HG03280 (cell line): Measurements from ENCODE around the gene PTPRQ.
"Not testable (repeated sequence)": the region's sequence is repeated elsewhere in the genome, so short reads cannot be mapped to it uniquely, and the experiment has no call there.

Experiments used
- ATAC-seq: cut with Tn5 transposase; IDR thresholded peaks from one replicate; pipeline ENCODE4 v1.9.1; 2021; ENCODE audit warnings: mild to moderate bottlenecking, moderate library complexity; ENCODE audit not compliant: unreplicated experiment

Gene PTPRQ

DNA sequence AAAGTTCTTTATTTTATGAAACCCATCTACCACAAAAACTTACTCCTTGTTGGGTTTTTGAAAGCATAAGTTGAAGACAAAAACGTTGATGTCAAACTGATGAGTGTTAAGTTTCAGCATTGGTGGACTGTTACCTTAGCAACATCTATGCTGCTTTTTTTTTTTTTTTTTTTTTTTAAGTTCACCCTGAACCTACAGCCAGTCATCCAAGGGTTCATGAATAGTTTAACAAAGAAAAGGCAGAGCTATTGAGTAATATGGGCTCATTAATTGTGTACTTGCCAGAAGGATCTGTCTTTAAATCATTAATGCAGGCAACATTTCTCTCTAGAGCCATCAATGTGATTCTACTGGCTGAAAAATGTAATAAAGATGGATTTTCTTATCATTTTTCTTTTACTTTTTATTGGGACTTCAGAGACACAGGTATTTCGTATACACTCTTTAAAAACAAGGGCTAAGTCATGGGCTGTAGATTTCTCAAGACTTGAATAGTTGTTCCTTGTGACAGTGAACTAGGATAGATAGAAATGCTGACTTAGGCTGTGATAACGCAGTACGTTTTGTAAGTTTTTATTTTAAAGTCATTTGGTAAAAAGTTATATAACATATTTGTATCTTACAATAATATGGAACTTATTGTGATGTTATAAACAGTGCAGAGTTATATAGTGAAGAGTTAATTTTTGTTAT is at the start of gene PTPRQ:
TSS of gene PTPRQ (plus strand) at position 262 of the 693 bp plus-strand sequence. CDS start at position 373, 111 bp downstream.
- no peak for ATAC-seq

DNA sequence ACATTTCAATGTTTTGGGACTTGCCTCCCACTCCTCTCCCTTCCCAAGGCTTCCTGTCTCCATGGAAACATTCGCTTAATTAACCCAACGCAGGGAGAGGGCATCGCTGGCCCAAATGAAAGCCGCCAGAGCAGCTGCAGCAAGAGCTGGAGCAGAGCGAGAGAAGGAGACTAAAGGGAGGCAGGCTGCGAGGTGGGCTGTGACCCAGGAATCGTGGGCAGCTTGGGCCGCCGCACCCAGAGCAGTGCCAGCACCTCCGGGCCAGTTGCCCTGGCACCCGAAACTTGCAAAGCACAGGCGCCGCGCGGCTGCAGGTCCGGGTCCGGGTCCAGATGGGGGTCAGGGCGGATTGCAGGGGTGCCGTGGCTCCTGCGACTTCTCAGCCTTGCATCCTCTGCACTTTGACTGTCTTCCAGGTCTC is 43.5 kb upstream of the PTPRQ start:
- ATAC-seq, result no peak

DNA sequence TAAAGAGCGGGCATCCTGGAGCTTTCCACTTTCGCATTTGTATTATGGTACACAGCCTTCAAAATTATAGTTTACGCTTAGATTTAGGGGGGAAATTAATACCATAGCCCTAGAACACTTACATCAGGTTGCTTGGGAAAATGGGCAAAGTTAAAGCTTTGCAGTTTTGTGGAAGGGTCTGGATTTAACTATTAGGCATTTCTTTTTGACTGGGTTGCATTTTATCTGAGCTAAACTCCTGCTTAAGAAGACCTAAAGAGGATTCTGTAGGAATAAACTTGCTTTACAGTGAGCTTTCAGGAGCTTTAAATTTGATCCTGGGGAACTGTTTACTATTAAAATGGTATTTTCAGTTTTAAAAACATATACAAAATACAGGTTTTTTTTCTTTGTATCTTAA is 42.8 kb upstream of the PTPRQ start:
- ATAC-seq, result no peak

DNA sequence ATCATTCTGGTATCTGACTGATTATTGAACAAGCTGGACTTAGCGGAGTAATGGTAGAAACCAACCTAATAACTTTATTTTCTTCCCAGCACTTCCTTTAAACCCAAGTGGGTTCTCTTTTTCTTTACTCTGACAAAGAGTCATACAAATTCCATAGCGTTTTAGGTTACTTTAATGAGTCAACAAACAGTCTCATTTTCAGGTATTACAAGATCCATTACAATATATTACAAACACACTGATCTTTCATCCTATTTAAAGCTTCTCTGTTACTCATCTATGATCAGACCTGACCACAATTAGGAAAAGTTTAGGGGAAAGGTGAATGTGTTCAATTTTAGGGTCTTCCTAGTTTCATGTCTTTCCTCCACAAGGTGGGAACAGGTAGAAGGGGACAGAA is 39.4 kb upstream of the PTPRQ start:
- no peak for ATAC-seq

- no peak for ATAC-seq
Measured at GRCh38 chr12:80406253-80406652, 37.8 kb upstream of the PTPRQ start.

- peak; percentile 49 for ATAC-seq
Measured at GRCh38 chr12:80411787-80412186, 32.2 kb upstream of the PTPRQ start.

DNA sequence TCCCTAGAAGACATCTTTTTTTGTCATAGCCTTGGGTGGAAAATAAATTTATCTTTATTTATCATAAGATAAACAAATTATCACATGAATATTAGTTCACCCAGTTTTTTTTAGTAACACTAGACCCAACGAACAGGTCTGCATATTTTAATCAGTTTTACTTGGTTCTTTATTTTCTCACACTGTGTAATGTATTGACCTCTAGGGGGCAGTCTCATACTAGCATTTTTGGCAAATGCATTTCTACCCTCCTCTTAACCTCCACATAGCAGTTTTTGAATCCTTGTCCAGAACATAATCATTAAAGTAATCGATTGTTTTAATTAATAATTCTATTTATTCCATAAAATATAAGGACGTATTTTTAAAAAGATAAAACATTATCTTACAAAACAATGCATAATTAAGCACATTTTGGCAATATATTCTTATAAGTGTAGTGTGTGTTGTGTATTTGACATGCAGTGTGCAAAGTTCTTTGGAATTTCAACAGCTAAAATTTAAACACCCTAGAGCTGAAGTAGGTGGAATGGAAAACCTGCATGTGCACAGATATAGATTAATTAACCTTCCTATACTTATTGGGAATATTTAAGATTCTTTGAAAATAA is 31.6 kb upstream of the PTPRQ start:
- peak; percentile 81 for ATAC-seq

DNA sequence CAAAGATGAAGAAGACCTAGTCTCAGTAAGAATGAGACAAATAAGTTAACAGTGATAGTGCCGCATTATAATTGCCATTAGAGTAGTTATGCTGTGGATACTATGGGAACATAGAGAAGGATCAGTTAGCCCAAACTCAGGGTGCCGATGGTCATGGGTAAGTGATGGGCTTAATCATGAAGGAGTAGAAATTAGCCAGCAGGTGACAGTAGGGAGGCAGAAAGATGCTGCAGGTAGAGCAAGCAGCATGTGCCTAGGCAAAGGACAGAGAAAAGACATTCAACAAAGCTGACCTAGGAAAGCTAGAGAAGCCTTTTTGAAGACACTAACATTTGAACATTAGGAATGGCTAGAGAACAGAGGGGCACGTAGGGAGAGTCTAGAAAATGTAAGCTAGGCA is 30.6 kb upstream of the PTPRQ start:
- no peak for ATAC-seq

DNA sequence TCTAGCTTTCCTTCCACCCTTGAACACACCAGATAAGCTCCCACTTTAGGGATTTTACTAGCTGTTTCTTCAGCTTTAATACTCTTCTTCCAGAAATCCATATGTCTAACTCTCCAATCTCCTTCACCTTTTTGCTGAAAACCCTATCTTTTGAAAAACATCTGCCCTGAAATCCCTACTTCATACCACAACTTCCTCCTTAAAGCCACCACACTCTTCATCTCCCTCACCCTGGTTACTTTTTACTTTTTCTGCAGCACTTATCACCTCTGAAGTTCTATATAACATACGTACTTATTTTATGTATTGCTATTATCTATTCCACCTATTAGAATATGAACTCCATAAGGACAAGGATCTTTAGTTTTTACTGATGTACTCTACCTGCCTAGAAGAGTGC is 28.6 kb upstream of the PTPRQ start:
- ATAC-seq, result no peak

DNA sequence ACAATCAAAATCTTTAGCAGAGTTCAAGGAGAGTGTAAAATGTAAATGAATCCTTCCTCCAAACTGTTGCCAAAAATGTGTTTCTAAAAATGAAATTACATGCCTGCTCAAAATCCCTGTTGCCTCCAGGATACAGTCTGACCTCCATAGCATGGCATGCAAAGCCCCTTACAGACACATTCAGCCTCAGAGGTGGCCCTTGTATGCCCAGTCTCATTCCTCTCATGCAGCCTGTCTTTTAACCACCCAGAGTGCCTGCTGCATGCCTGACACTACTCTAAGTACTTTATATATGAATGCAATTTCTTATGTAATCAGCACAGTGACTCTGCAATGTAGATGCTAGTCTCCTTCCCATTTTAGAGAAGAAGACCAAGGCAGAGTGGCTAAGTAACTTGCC is 24.4 kb upstream of the PTPRQ start:
- ATAC-seq, result no peak

DNA sequence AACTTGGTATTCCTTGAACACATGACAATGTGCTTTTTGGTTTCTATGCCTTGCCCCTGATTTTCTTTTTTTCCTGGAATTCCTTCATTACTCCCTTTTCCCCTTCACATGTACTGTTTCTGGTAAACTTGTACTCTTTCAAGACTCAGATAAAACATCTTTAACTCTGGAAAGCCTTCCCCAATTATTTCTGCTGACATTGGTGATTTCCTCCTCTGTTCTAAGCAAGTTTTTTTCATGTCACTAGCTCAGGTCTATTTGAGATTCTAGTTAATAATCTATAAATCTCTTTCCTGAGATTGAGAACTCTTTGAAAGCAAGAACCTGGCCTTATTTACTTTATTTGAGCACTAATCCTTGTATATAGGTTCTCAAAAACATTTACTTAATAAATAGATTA is 24.0 kb upstream of the PTPRQ start:
- no peak for ATAC-seq

GRCh38 chr12:80422550-80422949 is 21.5 kb upstream of the PTPRQ start:
- no peak for ATAC-seq

DNA sequence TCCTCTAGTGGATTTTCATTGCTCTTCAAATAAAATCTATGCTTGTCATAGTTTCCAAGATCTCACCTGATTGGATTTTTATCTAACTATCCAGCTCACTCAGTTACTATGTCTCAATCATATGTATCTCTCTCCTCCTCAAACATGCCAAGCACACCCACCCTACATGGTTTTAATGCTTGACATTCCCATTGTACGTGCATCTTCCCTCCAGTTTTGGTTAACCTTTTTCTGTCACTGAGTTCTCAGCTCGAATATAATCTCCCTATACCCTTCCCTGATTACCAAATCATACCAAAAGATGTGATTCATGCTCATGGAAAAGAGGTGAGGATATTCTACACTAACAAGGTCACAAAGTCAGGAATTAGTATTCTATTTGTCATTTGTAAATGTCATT is 12.0 kb upstream of the PTPRQ start:
- no peak for ATAC-seq

DNA sequence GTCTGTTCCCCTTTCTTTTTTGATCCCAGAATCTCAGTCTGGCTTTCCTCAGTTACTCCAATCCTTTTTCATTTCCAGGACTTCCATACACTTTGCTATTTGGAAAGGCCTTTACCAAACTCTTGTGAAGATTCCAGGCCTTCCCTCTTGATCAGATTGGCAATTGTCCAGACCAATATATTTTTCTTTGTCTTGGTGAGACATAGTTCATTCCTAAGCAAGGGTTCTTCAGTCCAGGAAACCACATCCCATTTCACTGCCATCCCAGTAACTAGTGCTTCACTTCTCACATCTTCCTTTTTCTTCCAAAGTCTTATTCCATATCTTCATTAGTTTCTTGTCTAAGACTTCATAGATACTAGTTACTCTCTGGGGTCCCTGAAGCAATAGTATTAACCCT is 2.1 kb upstream of the PTPRQ start:
- no peak for ATAC-seq

DNA sequence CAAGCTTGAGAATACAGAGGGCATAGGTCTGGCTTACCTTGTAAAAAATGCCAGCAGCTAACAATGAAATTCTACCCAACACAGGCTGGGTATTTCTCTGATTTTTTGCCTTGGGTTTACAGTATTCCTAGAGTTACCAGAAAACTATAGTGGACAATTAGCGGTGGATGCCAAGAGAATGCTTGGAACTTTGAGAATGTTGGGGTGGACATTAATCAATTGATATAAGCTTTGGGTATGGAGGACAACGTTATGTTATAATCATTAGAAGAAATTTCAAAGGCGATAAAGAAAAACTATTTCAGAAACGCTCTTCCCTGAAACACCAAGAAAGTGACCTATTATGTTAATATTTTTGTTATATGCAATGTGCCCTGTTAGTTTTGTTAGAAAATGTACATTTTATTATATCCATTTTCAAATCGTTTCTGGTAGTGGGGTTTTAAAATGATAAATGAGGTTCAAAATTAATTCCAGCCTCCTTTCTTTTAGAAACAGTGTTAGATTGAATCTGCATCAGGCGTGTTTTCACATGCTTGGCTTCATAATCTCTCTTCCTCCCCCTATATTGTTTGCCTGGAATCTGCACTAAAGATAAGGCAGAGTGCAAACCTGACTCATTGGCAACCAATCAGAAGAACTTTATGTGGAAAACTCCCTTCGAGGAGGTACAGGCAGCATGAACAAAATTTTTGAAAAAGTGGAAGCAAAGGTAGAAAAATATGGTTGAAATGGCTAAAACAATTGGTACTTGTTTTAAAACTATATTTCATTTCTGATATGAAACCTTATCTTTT is 1.4 kb upstream of the PTPRQ start:
- no peak for ATAC-seq

DNA sequence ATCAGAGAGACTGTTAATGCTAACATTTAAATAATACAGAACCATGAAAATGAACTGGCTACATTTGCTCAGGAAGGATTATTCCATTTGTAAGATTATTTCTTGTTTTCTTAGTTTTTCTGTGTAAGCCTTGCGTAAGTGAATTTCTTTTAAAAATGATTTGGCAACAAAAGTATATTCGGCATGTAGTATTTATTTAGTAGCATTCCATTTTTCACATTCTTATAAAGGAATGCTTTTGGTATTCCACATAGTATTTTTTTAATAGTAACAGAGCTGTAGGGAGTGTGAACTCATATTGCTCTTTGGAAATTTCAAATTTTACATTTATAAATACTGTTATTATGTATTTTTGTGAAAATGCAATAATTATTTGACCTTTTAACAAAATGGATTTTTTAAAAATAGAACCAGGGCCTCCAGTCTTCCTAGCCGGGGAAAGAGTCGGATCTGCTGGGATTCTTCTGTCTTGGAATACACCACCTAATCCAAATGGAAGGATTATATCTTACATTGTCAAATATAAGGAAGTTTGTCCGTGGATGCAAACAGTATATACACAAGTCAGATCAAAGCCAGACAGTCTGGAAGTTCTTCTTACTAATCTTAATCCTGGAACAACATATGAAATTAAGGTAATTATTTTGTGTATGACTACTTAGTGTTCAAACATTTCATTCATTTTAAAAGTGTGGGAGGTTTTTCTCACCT is 1.2 kb downstream of the PTPRQ start:
- no peak for ATAC-seq

- no peak for ATAC-seq
Measured at GRCh38 chr12:80456513-80456912, 12.5 kb downstream of the PTPRQ start.

- no peak for ATAC-seq
Measured at GRCh38 chr12:80460972-80461371, 16.9 kb downstream of the PTPRQ start.

DNA sequence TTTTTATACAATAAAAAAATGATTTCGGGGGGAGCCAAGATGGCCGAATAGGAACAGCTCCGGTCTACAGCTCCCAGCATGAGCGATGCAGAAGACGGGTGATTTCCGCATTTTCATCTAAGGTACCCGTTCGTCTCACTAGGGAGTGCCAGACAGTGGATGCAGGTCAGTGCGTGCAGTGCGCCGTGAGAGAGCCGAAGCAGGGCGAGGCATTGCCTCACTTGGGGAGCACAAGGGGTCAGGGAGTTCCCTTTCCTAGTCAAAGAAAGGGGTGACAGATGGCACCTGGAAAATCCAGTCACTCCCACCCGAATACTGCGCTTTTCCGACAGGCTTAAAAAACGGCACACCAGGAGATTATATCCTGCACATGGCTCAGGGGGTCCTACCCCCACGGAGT is 17.8 kb downstream of the PTPRQ start:
- not testable (repeated sequence) for ATAC-seq

GRCh38 chr12:80469681-80470080 is 25.6 kb downstream of the PTPRQ start:
- ATAC-seq, result no peak

GRCh38 chr12:80470403-80470802 is 26.4 kb downstream of the PTPRQ start:
- no peak for ATAC-seq
